Islet of Langerhans (tissue), 1 donor: ENCODE results near the gene SLF2.

Source experiments
- FAIRE-seq: peaks from one replicate; lab custom pipeline; 2011; peaks lifted over from hg19 to GRCh38; lab: Jason Lieb, UNC

SLF2 gene

GRCh38 chr10:100912605-100913469, at the start of gene SLF2:
SLF2 (plus strand) TSS chr10:100912963; CDS start chr10:100913111, 148 bp downstream.
- peak; percentile 80 for FAIRE-seq

DNA sequence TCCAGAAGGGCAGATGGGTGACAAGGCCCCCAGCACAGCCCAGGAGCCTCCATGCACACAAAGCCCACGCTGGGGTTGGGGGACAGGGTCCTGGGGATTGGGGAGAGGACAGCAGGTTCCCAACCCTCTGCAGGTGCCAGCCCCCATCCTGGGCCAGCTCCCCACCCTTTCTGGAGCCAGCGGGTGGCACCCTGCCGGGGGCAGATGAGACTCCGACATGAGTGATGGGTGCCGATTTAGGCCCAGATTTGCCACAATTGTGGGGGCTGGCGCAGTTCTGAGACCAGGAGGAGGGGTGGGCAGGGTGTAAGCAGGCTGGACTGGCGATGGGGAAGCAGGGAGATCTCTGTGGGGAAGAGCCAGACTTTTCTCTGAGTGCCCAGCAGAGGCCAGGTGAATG, 49.3 kb upstream of the SLF2 start:
- no peak for FAIRE-seq

DNA sequence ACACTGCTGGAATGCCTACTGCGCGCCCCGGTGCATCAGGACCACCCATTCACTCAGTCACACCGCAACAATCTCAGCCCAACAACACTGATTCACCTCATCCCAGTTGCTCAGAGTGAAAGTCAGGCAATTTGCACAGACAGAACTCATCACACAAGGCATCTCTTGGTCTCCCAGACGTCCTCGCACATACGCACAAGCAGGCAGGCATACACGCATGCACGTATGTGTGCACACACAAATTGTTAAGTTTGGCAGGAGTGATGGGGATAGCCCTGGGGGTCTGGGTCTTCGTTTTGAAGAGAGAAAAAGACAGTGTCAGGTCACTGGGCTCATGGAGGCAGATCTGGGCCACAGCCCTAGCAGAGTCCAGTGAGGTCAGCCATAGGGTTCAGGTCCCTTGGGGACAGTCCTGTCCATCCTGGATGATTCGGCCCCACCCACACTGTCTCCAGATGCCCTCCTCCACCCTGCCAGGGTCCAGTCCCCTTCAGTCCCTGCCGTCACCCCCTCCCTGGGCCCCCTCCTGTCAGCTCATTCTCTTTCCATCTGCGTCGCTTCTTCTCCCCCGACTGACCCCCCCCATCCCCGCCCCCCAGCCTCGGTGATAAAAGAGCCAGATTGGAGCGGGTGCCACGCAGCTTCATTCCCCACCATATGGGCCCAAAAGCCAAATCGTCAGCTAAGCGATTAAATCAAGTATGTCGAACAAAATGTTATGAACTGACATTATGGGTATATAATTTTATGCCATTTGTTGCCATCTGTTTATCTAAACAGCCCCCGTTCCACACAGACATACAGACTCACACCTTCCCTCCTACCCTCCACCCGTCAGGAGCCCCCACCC, 48.5 kb upstream of the SLF2 start:
- no peak for FAIRE-seq

- FAIRE-seq, result no peak
These were observed 47.8 kb upstream of the SLF2 start for GRCh38 chr10:100864978-100865377.

- no peak for FAIRE-seq
These were observed 46.8 kb upstream of the SLF2 start for GRCh38 chr10:100866010-100866409.

DNA sequence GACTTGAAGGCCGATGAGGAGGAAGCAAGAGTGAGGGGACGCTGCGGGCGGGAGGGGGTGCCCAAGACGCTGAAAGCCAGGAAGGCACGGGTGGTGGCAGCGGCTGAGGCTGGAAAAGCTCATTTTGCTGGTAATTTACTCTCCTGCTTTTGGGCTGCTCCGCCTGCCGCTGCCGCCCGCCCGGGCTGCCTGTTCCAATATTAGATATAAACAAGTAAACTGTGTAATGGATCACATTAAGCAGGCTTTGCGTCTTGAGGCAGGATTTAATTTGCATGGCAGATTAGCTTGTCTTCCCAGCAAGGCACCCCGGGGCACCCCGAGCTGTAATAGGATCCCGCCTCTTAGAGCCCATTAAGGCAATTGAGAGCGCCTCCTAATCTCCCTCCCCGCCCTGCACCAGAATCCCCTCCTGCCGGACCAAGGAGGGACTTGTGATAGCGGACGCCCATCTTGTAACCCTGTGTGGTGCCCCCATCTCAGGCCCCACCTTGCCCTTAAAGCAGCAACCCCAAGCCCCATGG, 46.1 kb upstream of the SLF2 start:
- FAIRE-seq, result no peak

DNA sequence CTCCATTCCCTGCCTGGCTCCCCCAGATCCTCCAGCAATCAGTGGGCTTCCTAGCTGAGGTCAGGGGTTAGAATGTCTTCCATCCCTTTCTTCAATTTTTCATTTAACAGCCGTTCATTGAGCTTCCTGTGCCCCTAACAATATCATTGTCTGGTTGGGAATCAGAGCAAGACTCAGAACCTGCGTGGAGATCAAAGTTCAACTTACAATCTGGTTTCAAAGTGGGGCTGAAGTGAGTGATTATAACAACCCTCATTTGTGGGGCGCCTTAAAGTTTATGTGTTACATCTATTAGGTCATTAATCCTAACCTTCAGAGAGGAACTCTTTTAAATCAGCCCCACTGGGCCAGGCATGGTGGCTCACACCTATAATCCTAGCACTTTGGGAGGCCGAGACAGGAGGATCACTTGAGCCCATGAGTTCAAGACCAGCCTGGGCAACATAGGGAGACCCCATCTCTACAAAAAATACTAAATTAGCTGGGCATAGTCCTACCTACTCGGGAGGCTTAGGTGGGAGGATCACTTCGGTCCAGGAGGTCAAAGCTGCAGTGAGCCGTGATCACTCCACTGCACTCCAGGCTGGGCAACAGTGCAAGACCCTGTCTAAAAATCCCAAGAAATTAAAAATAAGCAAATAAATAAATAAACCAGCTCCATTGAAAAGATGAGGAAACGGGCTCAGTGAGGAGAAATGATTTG, 45.4 kb upstream of the SLF2 start:
- FAIRE-seq, result no peak

- FAIRE-seq, result no peak
These were observed 44.4 kb upstream of the SLF2 start for GRCh38 chr10:100868382-100868781.

- FAIRE-seq, result no peak
These were observed 43.4 kb upstream of the SLF2 start for GRCh38 chr10:100869399-100869798.

DNA sequence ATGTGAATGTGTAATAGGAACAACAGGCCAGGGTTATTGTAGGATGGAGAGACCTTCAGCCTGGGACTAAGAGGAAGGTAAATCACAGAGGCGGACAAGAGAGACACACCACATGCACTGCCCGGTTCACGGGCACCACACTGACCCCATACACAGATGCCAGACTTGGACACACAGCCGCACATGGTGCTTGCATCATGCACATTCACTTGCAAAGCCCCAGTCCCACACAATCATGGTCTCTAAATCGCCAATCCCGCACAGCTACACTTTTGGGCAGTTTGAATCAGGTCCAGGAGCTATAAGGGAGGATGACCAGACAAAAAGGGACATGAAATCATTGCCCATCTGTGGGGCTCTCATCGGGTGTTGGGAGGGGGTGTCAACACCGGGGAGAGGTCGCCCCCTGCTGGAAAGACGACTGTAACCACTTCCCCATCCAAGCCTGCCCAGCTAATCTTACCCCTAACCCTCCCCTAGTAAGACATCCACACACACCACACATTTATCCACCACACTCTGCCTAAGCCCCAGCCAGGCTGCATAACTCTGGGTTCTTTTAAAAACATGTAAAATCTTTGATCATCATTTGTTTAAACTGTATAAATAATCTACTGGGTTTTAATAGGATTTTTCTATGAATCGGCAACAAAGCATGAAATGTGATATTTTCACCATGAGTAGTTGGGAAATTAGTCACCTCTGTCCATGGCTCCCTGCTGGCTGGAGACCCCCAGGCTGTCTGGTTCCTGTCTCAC, 40.5 kb upstream of the SLF2 start:
- FAIRE-seq, result no peak

DNA sequence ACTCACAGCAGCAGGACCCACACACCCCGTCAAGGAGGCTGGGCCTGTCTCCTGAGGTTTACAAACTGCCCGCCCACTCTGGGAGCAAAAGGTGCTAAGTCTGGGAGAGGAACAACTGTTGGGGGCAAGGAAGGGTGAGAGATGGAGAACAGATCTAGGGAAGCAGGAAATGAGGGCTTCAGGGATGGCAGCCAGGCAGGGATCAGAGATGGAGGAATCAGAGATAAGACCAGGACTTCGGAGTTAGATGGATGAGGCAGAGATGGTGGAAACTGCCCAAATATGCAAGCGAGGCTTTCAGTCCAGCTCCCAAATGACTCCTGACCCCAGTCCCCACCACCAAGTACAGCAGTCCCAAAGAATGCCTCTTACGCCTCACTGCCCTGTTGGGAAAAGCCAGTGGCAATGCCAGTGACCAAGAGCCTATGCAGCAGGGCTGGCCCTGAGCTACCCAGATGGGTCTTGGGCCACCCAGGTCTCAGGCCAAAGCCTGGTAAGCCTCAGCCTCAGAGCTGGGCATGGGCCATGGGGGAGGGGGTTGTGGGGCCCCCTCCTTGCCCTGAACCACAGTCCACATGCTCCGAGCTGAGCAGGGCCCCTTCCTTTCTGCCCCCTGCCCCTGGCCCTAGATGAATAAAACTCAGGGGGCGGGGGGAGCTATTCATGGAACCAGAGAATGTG, 39.5 kb upstream of the SLF2 start:
- FAIRE-seq, result no peak

DNA sequence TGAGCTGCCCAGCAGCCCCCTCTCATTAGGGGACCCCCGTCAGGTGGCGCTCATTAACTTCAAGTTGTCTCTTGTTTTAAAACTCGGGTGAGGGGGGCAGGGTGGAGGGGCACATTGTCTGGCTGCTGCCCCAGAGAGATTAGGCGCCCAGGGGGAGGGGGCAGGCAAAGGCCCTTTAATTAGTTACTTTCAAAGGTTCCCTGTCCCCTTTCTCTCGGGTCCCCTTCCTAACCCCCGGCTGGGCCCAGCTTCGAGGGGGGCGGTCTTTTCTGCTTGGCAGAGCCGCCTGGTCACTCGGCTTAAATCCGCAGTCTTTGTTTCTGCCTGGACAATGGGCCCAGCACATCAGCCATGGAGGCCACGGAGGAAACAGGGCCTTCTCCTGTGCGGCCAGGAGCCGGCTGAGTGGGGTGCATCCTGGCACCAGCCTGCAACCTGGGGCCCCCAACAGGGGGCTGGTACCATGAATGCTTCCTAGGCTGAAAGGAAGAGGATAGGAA, 38.9 kb upstream of the SLF2 start:
- FAIRE-seq, result no peak

DNA sequence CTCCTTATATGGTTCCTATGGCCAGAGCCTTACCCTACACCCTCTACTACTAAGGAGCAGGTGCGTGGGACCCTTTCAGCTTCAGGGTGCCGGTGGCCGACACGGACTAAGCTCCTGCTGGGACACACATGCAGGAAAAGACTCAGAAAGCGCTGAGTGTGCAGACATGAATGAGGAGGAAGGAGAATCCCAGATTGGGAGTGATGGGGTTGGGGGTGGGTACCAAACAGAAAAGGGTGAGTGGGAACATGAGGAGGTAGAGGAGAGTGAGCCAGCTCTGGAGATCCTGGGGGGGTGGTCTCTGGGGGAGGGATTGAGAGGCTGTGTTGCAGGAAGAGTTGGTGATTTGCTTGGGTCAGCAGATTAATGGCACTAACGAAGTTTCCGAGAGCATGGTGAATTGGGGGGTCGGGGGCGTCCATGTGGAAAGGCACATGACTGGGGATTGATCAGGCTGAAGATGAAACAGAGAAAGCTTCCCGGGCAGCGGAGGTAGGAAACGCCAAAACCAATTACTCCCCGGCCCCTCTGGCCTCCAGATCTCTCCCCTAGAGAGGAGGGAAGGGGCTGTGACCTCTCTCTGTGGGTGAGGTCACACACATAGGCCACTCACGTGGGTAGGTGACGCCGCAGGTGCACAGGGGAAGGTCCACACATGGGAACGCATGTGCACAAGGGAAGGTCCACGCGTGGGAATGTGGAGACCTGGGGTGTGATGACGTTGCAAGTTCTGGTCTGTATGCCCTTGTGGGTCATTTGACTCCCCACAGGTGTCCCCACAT, 37.9 kb upstream of the SLF2 start:
- FAIRE-seq, result no peak

GRCh38 chr10:100875484-100876166, 37.1 kb upstream of the SLF2 start:
- FAIRE-seq, result no peak

DNA sequence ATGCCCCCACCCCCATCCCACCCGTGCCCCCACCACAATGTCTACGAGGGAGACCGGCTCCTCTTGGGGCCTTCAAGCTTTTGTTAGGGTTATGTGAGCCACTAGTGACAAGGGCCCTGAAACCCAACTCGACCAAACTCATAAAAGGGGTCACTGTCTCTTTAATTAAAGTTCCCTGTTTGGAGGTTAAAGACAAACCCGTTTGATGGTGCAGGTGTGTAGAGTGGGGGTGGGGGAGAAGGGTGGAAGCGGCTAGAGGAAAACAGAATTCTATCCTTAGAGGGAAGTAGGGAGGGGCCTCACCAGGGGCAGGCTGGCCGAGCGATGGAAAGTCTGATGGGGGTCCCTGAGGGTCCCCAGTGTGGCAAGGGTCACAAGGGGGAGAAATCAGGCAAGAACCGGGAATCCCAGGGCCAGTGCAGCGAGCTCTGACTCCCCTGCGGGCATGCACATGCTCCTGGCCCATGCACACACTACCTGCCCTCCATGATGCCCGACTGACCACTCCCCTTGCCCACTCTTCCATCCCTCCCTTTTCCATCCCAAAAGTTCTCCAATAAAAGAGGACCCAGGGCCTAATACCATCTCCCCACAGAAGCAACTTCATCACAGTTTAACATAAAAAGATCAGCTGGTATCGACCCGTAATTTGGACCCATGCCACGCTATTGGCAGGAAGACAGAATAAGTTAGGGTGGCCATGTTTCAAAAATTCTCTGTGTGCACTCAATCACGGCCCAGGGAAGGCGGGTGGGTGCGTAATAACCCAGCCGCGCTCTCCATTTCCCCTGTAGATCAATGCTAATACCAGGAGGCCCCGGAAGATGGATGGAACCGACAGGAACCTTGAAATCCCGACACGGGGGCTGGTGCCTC, 35.9 kb upstream of the SLF2 start:
- FAIRE-seq, result no peak

GRCh38 chr10:100877461-100877850, 35.3 kb upstream of the SLF2 start:
- no peak for FAIRE-seq

DNA sequence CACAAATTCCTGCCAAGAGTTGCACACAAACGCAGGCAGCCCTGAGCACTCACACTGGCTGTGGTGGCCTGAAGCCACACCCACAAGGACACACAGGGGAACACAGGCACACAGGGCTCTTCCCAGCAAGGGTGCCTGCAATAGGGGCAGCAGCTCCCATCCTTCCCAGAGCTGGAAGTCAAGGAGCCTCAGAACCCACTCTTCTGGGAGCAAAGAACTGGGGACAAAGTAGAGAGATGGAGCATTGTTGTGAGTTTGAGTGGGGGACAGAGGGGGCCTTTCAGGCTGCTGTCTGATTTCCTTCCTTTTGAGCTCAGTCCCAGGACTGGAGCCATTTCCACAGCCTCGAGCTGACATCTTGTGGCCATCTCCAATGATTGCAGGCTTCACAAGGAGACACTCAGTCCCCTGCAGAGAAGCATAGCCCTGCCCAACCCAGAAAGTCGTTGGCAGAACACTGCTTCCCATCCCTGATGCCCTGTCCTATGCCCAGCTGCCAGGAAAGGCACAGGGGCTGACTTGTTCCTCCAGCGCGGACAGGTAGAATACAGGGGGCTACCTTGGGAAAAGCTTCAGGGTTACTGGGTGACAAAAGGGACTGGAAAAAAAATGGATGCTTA, 34.4 kb upstream of the SLF2 start:
- FAIRE-seq, result peak; percentile 62

DNA sequence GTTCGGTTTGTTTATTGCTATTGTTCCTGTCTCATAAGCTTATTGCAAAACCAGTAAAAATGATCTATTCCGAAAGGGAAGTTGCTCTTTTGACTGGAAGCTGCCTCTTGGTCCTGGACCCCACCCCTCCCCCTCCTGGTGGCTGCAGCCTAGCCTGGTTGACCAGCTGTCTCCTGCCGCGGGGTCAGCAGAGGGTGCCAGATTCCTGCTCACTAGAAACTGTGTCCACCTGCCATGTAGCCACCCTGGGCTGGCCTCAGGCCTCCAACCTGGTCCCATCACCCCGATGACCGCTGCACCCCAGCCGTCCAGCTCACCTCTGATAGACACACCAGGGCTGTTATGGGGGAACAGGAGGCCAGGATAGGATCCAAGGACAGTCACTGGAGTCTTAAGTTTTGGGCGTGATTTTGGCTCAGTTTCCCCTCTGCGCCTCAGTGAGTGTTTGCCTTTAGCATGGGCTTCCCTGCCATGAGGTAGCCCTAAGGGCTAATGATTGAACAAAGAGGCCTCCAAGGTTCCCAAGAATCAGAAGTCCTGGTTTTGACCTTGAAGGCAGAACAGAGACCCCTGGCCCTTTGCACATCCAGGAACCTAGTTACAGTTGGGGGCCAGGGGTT, 32.9 kb upstream of the SLF2 start:
- no peak for FAIRE-seq
